HG03135 (cell line): ENCODE data around the gene PRR32.
"Not testable (repeated sequence)": the region's sequence is repeated elsewhere in the genome, so short reads cannot be mapped to it uniquely, and the experiment has no call there.

Source experiments
- ATAC-seq: cut with Tn5 transposase; IDR thresholded peaks from one replicate; pipeline ENCODE4 v1.9.1; 2021; ENCODE audit warnings: mild to moderate bottlenecking, moderate library complexity; ENCODE audit not compliant: unreplicated experiment

PRR32 gene, protein sequence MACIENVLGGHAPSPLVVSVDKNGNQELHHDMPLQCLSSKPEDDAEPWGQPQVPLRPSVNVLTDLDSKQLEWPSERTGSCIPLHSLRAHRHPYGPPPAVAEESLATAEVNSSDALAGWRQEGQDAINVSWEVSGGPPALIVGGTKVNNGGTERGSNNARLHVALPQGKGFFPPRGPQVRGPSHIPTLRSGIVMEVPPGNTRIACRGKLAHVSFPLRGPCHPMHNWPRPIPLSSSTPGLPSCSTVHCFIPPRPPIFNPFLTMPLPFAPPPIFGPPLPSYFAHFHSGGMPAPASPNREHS

GRCh38 chrX:126819429-126819828 is at the start of gene PRR32:
Gene PRR32 (plus strand): TSS chrX:126819729. CDS start chrX:126819844, 115 bp downstream.
- no peak for ATAC-seq

GRCh38 chrX:126770179-126770578 is 49.4 kb upstream of the PRR32 start:
- no peak for ATAC-seq

DNA sequence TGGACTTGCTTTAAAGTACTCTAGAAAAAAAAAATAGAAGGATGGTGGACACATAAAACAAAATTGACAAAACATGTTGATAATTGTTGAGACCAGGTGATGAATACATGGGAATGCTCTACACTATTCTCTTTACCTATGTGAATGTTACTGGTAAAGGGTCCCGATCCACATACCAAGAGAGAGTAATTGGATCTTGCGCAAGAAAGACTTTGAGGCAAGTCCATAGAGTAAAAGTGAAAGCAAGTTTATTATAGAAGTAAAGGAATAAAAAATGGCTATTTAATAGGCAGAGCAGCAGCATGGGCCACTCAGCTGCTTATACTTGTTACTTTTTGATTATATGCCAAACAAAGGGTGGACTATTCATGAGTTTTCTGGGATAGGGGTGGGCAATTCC is 34.0 kb upstream of the PRR32 start:
- ATAC-seq = no peak

DNA sequence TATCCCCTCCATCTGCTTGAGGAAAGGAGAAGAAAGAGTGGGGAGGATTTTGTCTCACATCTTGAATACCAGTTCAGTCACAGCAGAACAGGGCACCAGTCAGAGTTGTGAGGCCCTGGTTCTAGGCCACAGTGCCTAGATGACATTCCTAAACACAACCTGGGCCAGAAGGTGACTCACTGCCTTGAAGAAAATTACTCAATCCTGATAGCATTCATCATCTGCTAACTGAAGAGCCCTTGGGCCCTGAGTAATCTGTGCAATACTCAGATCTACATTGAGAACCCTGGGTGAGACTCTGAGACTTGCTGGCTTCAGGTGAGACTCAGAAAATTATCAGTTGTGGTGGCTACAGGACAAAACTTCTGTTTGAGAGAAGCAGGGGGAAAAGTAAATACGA is 20.5 kb upstream of the PRR32 start:
- ATAC-seq = no peak

DNA sequence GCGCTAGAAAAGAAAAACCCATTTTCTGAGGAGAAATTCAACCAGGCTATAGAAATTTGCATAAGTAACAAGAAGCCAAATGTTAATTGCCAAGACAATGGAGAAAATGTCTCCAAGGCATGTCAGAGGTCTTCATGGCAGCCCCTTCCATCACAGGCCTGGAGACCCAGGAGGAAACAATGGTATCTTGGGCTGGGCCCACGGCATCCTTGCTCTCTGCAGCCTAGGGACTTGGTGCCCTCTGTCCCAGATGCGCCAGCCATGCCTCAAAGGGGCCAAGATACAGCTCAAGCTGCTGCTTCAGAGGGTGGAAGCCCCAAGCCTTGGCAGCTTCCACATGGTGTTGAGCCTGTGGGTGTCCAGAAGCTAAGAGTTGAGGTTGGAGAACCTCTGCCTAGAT is 12.7 kb upstream of the PRR32 start:
- not testable (repeated sequence) for ATAC-seq

- ATAC-seq = no peak
Measured at GRCh38 chrX:126815806-126816205, 3.7 kb upstream of the PRR32 start.

- no peak for ATAC-seq
Measured at GRCh38 chrX:126820700-126821420, 1.3 kb downstream of the PRR32 start.

- no peak for ATAC-seq
Measured at GRCh38 chrX:126824338-126825007, 4.9 kb downstream of the PRR32 start.

- ATAC-seq = no peak
Measured at GRCh38 chrX:126825566-126826193, 6.2 kb downstream of the PRR32 start.

GRCh38 chrX:126836186-126836585 is 16.7 kb downstream of the PRR32 start:
- no peak for ATAC-seq

GRCh38 chrX:126847143-126847542 is 27.6 kb downstream of the PRR32 start:
- no peak for ATAC-seq

DNA sequence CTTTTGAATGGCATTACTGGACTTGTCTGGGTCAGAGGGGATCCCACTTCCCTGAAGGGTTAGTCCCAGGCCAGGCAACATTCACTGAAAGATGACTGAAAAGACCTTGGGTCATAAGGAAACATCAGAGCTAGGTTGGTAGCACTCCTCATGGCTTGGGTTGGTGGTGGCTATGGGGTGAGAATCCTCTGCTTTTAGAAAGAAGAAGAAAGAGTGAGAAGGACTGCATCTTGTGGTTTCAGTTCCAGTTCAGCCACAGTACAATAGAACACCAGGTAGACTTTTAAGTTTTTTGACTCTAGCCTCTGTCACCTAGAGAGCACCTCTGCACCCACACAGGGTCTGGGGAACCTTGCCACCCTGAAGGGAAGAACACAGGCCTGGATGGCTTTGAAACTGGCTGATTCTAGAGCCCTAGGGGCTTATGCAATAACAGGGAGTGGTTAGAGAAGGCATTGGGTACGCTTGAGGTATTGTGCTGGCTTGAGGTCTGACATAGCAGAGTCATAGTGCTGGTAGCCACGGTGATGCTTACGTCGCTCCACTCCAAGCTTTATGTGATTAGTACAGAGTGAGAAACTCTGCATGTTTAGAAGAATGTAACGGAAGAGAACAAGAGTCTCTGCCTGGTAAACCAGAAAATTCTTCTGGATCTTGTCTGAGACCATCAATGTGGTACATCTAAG is 36.5 kb downstream of the PRR32 start:
- ATAC-seq = no peak
